Peyer's patch (tissue), 4 donors: ENCODE results near the gene IMPG2. TPM values are rescaled to one million over a fixed set of nuclear protein-coding genes. Genes with fewer than 3 reads are reported as not detected.

ENCODE experiments used
- DNase-seq, 3 donors: peaks; one replicate each; pipeline ENCODE4 v3.0.0-alpha.2; 2017 to 2019
- H3K27ac ChIP-seq, 4 donors: fragments of 200-600 bp; sonication (generic); one replicate each; pipeline ENCODE4 v1.5.1; 2016 to 2019
- H3K27me3 ChIP-seq, 2 donors: fragments of 200-600 bp; sonication (generic); one replicate each; pipeline ENCODE4 v1.5.1; 2019
- H3K36me3 ChIP-seq, 3 donors: fragments of 200-600 bp; sonication (generic); one replicate each; pipeline ENCODE4 v1.5.1; 2016 to 2019
- H3K4me1 ChIP-seq, 4 donors: fragments of 200-600 bp; sonication (generic); one replicate each; pipeline ENCODE4 v1.5.1; 2016 to 2019
- H3K4me3 ChIP-seq, 4 donors: fragments of 200-600 bp; sonication (generic); 1 replicate in 3 of 4; 2 replicates in 1 of 4; pipeline ENCODE4 v1.5.1; 2016 to 2019; ENCODE audit warnings: mild to moderate bottlenecking in 1 of 4
- H3K9me3 ChIP-seq, 4 donors: fragments of 200-600 bp; sonication (generic); one replicate each; pipeline ENCODE4 v1.5.1; 2016 to 2019; ENCODE audit warnings: mild to moderate bottlenecking in 1 of 4
- CTCF ChIP-seq, 6 experiments: fragments of 450-650 bp in 4 of 6; fragments of 200-600 bp in 2 of 6; sonication (generic) in 1 of 6; IDR thresholded peaks; one replicate each; pipeline ENCODE4 v1.5.1; 2017 to 2019; ENCODE audit warnings: antibody characterized with exemption in 6 of 6, mild to moderate bottlenecking in 3 of 6, moderate library complexity in 1 of 6
- POLR2A ChIP-seq, 2 donors: fragments of 450-650 bp; IDR thresholded peaks; one replicate each; pipeline ENCODE4 v1.5.1; 2017; ENCODE audit warnings: antibody characterized with exemption in 2 of 2, mild to moderate bottlenecking in 2 of 2, moderate library complexity in 2 of 2
- total RNA-seq, 4 donors: library from RNA; depleted of rRNA; stranded (reverse); fragments of >200 nt; gene quantifications; one replicate each; pipeline ENCODE4 v1.1.0, GENCODE V29; 2016

IMPG2 gene
- total RNA-seq, 4 donors from 2014 or later: 0.27 to 0.83 (median 0.36) TPM

- H3K36me3 ChIP-seq: no peaks in the 10 kb centered on the region
- H3K27me3 ChIP-seq: no peaks in the 10 kb centered on the region
- H3K9me3 ChIP-seq: no peaks in the 10 kb centered on the region
- no peaks in the 10 kb centered on the region for H3K4me1 ChIP-seq
- no peak overlapping the region for H3K4me3 ChIP-seq
- DNase-seq: no peak
- H3K27ac ChIP-seq: no peak overlapping the region
- no peak for TF ChIP-seq CTCF (IDR thresholded peaks at IDR 0.05)
- TF ChIP-seq POLR2A (IDR thresholded peaks at IDR 0.05): no peak
These were observed 70.9 kb downstream of the IMPG2 start for GRCh38 chr3:101249522-101249921.

- Histone ChIP-seq H3K4me3 (no peak overlapping the region), H3K27me3 (no peaks in the 10 kb centered on the region), H3K4me1 (no peaks in the 10 kb centered on the region), H3K27ac (no peak overlapping the region), H3K9me3 (no peaks in the 10 kb centered on the region), H3K36me3 (no peaks in the 10 kb centered on the region)
- TF ChIP-seq CTCF (IDR thresholded peaks at IDR 0.05) (no peak), POLR2A (IDR thresholded peaks at IDR 0.05) (no peak)
- DNase-seq: no peak
These were observed 71.6 kb downstream of the IMPG2 start for GRCh38 chr3:101248736-101249135.

GRCh38 chr3:101244212-101244575 is 76.2 kb downstream of the IMPG2 start:
- TF ChIP-seq CTCF (IDR thresholded peaks at IDR 0.05): no peak
- no peak for TF ChIP-seq POLR2A (IDR thresholded peaks at IDR 0.05)
- no peak overlapping the region for H3K4me3 ChIP-seq
- no peaks in the 10 kb centered on the region for H3K4me1 ChIP-seq
- H3K27ac ChIP-seq: no peak overlapping the region
- H3K36me3 ChIP-seq: no peaks in the 10 kb centered on the region
- H3K9me3 ChIP-seq: no peaks in the 10 kb centered on the region
- DNase-seq: no peak
- no peaks in the 10 kb centered on the region for H3K27me3 ChIP-seq

- Histone ChIP-seq H3K27me3 (no peaks in the 10 kb centered on the region), H3K9me3 (no peaks in the 10 kb centered on the region), H3K4me3 (no peak overlapping the region), H3K4me1 (no peaks in the 10 kb centered on the region), H3K27ac (no peak overlapping the region), H3K36me3 (no peaks in the 10 kb centered on the region)
- DNase-seq: no peak
- TF ChIP-seq POLR2A (IDR thresholded peaks at IDR 0.05) (no peak), CTCF (IDR thresholded peaks at IDR 0.05) (no peak)
These were observed 76.8 kb downstream of the IMPG2 start for GRCh38 chr3:101243285-101244211.

GRCh38 chr3:101240719-101241399 is 79.5 kb downstream of the IMPG2 start:
- TF ChIP-seq POLR2A (IDR thresholded peaks at IDR 0.05): no peak
- no peak for TF ChIP-seq CTCF (IDR thresholded peaks at IDR 0.05)
- no peaks in the 10 kb centered on the region for H3K4me1 ChIP-seq
- H3K9me3 ChIP-seq: no peaks in the 10 kb centered on the region
- no peaks in the 10 kb centered on the region for H3K27me3 ChIP-seq
- no peaks in the 10 kb centered on the region for H3K36me3 ChIP-seq
- H3K4me3 ChIP-seq: no peak overlapping the region
- no peak overlapping the region for H3K27ac ChIP-seq
- no peak for DNase-seq
